Measurements from ENCODE around the gene TTC21B.

Gene TTC21B

DNA sequence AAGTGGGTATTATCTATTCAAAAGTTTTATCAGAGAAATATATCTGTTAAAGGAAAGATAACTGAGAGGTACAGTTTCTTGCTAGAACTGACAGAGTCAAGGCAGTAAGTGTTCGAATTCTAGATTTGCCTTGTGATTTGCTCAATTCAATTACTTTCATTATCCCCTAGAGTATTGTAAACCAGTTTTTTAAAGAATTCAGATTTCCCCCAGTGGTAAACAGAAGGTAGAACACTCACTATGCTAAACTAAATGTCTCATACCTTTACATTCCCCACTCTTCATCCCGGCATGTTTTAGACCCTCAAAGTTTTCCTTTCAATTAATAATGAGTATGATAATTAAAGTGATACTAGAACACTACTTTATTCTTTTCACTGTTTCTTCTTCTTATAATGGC lies 28.6 kb downstream of the TTC21B start:
- no peak for DNase-seq (ENCODE audit: low read depth in 3 of 3)

- no peak for DNase-seq (ENCODE audit: low read depth in 3 of 3)
Observed at GRCh38 chr2:165920748-165921147, 32.8 kb downstream of the TTC21B start.

DNA sequence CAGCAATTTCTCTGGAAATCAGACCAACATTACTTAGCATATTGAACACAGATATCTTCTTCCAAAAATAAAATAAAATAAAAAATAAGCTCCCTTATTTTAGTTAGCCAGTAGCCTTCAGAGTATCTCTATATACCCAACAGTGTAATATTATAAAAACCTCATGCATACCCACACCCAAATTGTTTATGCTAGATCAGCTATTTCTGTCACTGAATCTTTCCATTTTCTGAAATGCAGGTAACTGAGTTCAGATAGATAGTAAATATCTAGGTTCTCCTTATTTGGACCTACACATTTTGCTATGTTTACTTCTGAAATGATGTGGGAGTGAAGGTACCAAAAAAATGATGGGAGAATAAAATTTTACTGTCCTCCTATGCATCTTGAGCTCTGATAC lies 39.9 kb downstream of the TTC21B start:
- DNase-seq (ENCODE audit: low read depth in 3 of 3): no peak

DNA sequence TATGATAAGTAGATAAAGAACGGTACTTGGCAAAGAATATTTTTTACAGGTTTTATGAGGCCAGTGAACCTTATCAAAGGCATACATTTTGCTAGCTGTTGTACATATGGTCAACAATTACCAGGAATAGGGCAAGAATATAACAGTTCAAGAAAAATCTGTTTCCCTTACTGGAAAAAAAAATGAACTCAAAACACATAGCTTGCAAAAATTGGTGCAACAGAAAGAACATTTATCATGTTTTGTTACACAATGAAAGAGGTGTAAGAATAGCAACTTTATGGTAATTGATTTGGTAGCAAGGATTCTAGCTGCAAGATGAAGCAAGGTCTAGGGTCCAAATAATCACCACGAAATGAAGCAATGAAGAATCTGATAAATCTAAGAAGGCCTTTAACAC lies 41.6 kb downstream of the TTC21B start:
- DNase-seq (ENCODE audit: low read depth in 3 of 3): no peak

- DNase-seq (ENCODE audit: low read depth in 3 of 3): no peak
Observed at GRCh38 chr2:165911231-165911630, 42.3 kb downstream of the TTC21B start.

- no peak for DNase-seq (ENCODE audit: low read depth in 3 of 3)
Observed at GRCh38 chr2:165909466-165909865, 44.1 kb downstream of the TTC21B start.

DNA sequence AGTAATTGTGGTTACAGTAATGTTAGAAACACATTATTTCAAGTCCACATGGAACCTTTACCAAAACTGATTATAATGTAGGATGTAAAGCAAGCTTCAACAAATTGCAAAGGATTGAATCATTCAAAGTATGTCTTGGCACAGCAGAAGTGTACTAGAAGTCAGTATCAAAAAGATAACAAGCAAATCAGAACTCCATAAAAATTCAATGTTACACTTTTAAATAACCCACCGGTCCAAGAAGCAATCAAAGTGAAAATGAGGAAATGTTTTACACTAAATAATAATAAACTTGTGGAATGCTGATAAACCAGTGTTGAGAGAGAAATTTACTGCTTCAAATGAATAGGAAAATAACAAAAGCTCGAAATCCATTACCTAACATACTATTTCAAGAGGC lies 47.7 kb downstream of the TTC21B start:
- no peak for DNase-seq (ENCODE audit: low read depth in 3 of 3)

- no peak for DNase-seq (ENCODE audit: low read depth in 3 of 3)
Observed at GRCh38 chr2:165905269-165905668, 48.3 kb downstream of the TTC21B start.

- DNase-seq (ENCODE audit: low read depth in 3 of 3): no peak
Observed at GRCh38 chr2:165904432-165904831, 49.1 kb downstream of the TTC21B start.

GRCh38 chr2:165903406-165903805 lies 50.2 kb downstream of the TTC21B start:
- no peak for DNase-seq (ENCODE audit: low read depth in 3 of 3)

- no peak for DNase-seq (ENCODE audit: low read depth in 3 of 3)
Observed at GRCh38 chr2:165902934-165903333, 50.6 kb downstream of the TTC21B start.

GRCh38 chr2:165901620-165902298 lies 51.8 kb downstream of the TTC21B start:
- no peak for DNase-seq (ENCODE audit: low read depth in 3 of 3)

GRCh38 chr2:165899311-165899710 lies 54.3 kb downstream of the TTC21B start:
- DNase-seq (ENCODE audit: low read depth in 3 of 3): no peak

- DNase-seq (ENCODE audit: low read depth in 3 of 3): no peak
Observed at GRCh38 chr2:165898381-165898780, 55.2 kb downstream of the TTC21B start.

- DNase-seq (ENCODE audit: low read depth in 3 of 3): no peak
Observed at GRCh38 chr2:165897726-165898125, 55.9 kb downstream of the TTC21B start.

DNA sequence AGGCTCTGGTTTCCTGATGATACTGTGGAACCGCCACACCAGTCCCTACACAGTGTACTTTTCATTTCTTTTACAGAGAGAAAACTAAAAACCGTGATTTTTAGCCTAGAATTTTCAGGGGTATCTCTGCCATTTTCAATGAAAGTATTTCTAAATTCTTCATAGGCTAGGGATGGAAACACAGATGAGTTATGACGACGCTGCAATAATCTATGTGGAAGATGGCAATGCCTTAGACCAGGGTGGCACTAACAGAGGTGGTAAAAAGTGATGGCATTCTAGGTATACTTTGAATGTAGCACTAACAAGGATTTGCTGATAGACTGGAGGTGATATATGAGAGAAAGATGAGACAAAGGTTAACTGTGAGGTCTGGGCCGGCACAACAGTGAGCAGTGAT lies 56.5 kb downstream of the TTC21B start:
- DNase-seq (ENCODE audit: low read depth in 3 of 3): no peak

GRCh38 chr2:165895974-165896373 lies 57.6 kb downstream of the TTC21B start:
- no peak for DNase-seq (ENCODE audit: low read depth in 3 of 3)

DNA sequence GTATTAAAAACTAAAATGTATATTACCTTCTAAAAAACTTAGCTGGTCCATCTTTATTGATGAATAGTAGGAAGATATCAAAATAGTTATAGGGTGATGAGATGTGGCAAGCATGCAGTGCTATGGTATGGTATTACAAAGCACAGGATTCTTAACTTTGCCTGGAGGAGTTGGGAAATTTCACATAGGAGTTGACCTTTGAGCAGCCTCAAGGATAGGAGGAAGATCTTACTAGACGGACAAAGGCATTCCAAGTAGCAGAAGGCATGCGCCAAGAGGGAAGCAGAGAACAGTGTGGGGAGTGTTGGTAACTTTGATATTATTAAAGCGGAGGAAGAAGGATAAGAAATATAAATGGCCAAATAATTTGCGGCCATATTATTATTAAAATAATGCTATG lies 60.0 kb downstream of the TTC21B start:
- no peak for DNase-seq (ENCODE audit: low read depth in 3 of 3)

DNA sequence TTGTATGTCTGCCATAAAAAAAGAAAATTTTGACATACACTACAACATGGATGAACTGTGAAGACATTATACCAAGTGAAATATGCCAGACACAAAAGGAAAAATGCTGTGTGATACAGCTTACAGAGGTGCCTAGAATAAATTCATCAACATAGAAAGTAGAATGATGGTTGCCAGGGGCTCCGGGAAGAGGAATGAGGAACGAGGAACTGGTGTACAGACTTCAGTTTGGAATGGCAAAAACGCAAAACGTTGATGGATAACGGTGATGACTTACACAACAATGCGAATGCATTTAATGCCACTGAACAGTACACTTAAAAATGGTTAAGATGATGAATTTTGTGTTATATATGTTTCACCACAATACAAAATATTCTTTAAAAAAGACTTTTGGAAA lies 61.0 kb downstream of the TTC21B start:
- DNase-seq (ENCODE audit: low read depth in 3 of 3): no peak

- DNase-seq (ENCODE audit: low read depth in 3 of 3): no peak
Observed at GRCh38 chr2:165891943-165892342, 61.6 kb downstream of the TTC21B start.

DNA sequence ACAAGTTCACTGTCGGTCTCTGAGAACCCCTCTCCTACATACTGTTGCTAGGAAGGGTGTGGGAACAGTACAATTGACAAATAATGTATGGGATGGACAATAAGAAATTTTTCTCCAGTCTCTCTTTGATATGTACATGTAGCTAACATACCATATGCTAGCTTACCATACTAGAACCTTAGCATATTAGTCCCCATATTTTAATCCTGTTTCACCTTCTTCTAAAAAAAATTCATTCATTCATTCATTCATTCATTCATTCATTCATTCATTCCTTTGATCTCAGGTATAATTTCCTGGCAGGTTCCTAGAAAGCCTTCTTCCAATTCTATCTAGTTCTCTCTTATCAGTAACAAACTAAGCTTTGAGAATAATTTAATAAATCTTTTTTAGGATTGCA lies 62.2 kb downstream of the TTC21B start:
- DNase-seq (ENCODE audit: low read depth in 3 of 3): no peak

DNA sequence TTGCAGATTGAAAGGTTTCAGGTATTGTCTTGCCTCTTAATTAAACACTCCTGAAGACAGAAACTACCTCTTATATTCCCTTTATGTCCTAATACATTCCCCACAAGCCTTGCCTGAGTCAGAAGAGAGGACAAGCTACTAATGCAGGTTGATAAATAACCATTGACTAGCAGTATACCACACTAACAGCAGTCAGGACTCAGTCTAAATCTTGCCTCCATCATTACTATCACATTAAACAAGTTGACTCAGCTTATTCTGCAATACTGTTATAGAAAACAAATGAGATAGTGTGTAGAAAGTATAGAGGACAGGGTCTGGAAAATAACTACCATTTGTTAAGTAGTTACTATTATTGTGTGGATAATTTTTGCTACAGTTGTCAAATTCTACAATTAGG lies 63.8 kb downstream of the TTC21B start:
- DNase-seq (ENCODE audit: low read depth in 3 of 3): no peak

DNA sequence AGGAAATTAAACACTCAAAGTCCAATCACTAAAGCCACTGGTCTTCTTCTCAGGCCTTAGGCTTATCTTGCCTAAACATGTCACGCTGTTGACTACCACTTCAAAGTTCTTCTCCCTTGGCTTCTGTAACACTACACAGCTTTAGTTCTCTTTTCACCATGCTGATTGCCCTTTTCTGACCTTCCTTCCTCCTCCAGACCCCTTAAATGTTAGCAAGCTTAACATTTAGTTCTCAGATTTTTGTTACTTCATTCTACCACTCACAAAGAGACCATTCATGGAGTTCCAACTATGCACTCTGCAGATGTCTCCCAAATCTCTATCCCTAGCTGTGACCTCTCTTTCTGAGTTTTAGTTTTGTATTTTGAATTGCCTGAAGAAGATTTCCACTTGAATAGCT lies 64.4 kb downstream of the TTC21B start:
- DNase-seq (ENCODE audit: low read depth in 3 of 3): no peak

DNA sequence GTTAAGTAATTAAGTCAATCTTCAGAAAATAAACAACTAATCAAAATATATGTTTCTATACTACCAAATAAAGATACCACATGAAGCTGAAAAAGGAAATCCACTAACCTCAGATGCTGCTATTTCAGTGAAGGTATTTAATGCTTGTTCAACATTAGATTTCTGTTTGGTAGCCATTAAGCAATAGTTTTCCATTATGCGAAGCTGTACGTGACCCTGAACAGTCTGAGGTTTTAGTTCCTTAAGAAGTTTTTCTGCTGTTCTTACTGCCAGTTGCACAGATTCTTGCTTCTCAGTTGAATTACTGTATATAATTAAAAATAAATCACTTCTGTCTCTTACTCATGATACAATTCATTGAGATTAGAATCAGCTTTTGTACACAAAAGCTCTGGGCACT lies 65.4 kb downstream of the TTC21B start:
- DNase-seq (ENCODE audit: low read depth in 3 of 3): no peak

All from stimulated activated CD4-positive, alpha-beta T cell treated with anti-CD3 and anti-CD28 coated beads, TNF-alpha, amount 100 ng/mL, for 24 hours (primary cell).